KMS-11 (cell line): Measurements from ENCODE around the gene PARD3B.

Experiments used
- H2AFZ ChIP-seq: fragments of 200-600 bp; sonication (generic); 2 replicates; pipeline ENCODE4 v1.6.1; 2016; ENCODE audit warnings: antibody characterized with exemption, mixed run types, low read depth
- H3K27ac ChIP-seq: fragments of 200-600 bp; sonication (generic); 2 replicates; pipeline ENCODE4 v1.6.1; 2016; ENCODE audit warnings: mild to moderate bottlenecking, mixed run types
- H3K27me3 ChIP-seq: fragments of 200-600 bp; sonication (generic); 2 replicates; pipeline ENCODE4 v1.6.1; 2017; ENCODE audit warnings: mild to moderate bottlenecking, low read depth, mixed run types, moderate library complexity; ENCODE audit not compliant: insufficient read depth
- H3K36me3 ChIP-seq: fragments of 200-600 bp; sonication (generic); 2 replicates; pipeline ENCODE4 v1.6.1; 2017; ENCODE audit warnings: mild to moderate bottlenecking, mixed run types; ENCODE audit not compliant: insufficient read depth
- H3K4me1 ChIP-seq: fragments of 200-600 bp; sonication (generic); 2 replicates; pipeline ENCODE4 v1.6.1; 2016; ENCODE audit warnings: mild to moderate bottlenecking, low read depth, mixed run types; ENCODE audit not compliant: poor library complexity, severe bottlenecking
- H3K4me2 ChIP-seq: fragments of 200-600 bp; sonication (generic); 2 replicates; pipeline ENCODE4 v1.7.0; 2016; ENCODE audit warnings: mild to moderate bottlenecking, mixed run types
- H3K4me3 ChIP-seq: fragments of 200-600 bp; sonication (generic); IDR thresholded peaks from 2 replicates; pipeline ENCODE4 v1.6.1; 2017; ENCODE audit warnings: low read depth, low read length, mixed read lengths; ENCODE audit not compliant: insufficient read depth
- H3K79me2 ChIP-seq: fragments of 200-600 bp; sonication (generic); 2 replicates; pipeline ENCODE4 v1.6.1; 2016; ENCODE audit warnings: low read depth, mixed run types; ENCODE audit not compliant: insufficient read depth
- H3K9ac ChIP-seq: fragments of 200-600 bp; sonication (generic); 2 replicates; pipeline ENCODE4 v1.6.1; 2016; ENCODE audit warnings: mild to moderate bottlenecking, mixed run types
- H4K20me1 ChIP-seq: fragments of 200-600 bp; sonication (generic); 2 replicates; pipeline ENCODE4 v1.6.1; 2016; ENCODE audit warnings: mild to moderate bottlenecking, mixed run types; ENCODE audit not compliant: insufficient read depth
- TF ChIP-seq, protein P1 (sequence below): fragments of 200-600 bp; sonication (generic); conservative IDR thresholded peaks from 2 replicates; pipeline ENCODE4 v1.6.1; 2017; ENCODE audit warnings: low read depth, mild to moderate bottlenecking, antibody characterized with exemption, low read length, moderate library complexity, mixed read lengths

The PARD3B gene

DNA sequence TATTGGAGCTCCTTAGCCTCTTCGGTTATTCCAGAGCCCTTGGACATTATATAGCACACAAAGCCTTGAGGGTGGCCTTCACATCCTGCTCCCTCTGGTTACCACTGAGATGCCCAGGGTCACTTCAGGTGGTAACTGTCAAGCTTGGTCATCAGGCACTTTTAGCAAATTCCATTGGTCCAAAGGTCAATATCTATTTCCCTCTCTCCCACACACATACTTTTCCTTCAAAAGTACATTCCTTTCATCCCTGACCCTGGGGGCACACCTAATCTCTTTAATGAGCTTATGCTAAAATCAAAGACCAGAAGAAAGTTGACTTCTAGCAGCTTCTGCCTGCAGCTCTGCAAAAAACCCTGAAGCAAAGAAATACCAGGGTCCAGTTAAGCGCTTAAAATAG lies 965.1 kb downstream of the PARD3B start:
- Histone ChIP-seq H3K9ac (no peak overlapping the region), H3K27ac (no peak overlapping the region), H3K4me3 (no peak overlapping the region), H2AFZ (no peak overlapping the region), H3K4me1 (no peaks in the 10 kb centered on the region), H3K4me2 (no peak overlapping the region), H3K27me3 (no peaks in the 10 kb centered on the region), H4K20me1 (no peaks in the 10 kb centered on the region), H3K79me2 (no peaks in the 10 kb centered on the region), H3K36me3 (no peaks in the 10 kb centered on the region)
- TF ChIP-seq, protein P1, sequence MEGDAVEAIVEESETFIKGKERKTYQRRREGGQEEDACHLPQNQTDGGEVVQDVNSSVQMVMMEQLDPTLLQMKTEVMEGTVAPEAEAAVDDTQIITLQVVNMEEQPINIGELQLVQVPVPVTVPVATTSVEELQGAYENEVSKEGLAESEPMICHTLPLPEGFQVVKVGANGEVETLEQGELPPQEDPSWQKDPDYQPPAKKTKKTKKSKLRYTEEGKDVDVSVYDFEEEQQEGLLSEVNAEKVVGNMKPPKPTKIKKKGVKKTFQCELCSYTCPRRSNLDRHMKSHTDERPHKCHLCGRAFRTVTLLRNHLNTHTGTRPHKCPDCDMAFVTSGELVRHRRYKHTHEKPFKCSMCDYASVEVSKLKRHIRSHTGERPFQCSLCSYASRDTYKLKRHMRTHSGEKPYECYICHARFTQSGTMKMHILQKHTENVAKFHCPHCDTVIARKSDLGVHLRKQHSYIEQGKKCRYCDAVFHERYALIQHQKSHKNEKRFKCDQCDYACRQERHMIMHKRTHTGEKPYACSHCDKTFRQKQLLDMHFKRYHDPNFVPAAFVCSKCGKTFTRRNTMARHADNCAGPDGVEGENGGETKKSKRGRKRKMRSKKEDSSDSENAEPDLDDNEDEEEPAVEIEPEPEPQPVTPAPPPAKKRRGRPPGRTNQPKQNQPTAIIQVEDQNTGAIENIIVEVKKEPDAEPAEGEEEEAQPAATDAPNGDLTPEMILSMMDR, result no peak

DNA sequence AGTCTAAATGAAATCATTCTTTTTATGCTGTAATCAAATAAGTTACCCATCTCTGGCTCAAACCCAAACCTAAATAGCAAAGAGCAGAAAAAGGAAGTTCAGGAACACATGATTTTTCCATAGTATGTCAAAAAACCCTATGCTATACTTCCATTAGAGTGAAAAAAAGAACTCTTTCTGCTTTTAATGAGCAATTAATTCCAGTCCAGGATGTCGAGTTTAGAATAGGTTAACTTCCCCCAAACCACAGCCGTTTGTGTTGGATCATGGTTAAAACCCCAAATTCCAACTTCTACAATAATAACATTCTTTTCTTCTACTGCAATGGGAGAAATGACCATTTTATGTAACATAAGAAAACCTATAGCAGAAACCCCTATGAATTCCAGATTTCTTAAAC lies 965.9 kb downstream of the PARD3B start:
- no peaks in the 10 kb centered on the region for H3K36me3 ChIP-seq
- no peaks in the 10 kb centered on the region for H3K79me2 ChIP-seq
- no peak overlapping the region for H3K4me2 ChIP-seq
- no peaks in the 10 kb centered on the region for H3K27me3 ChIP-seq
- H3K9ac ChIP-seq, result no peak overlapping the region
- H3K4me1 ChIP-seq, result no peaks in the 10 kb centered on the region
- TF ChIP-seq, protein P1, result no peak
- H4K20me1 ChIP-seq, result no peaks in the 10 kb centered on the region
- H2AFZ ChIP-seq, result no peak overlapping the region
- H3K27ac ChIP-seq, result no peak overlapping the region
- no peak overlapping the region for H3K4me3 ChIP-seq

DNA sequence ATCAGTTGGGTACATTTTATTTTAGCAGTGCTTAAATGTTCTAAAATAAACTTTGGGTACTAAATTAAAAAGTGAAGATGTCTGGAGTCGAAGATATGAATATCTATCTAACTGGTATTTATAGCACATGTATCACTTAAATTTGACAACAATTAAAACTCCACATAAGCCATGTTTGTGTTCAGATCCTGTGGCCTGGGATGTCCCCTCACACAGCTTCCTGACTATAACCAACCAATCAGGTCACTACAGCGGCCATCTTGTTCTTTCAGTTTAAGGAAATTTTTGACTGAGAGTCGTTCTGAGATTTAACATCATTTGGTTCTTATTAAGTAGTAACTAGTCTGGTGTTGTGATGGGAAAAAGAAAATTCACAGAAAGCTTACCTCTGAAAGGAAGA lies 966.4 kb downstream of the PARD3B start:
- no peak overlapping the region for H2AFZ ChIP-seq
- no peaks in the 10 kb centered on the region for H4K20me1 ChIP-seq
- no peak overlapping the region for H3K4me2 ChIP-seq
- H3K27me3 ChIP-seq, result no peaks in the 10 kb centered on the region
- H3K4me3 ChIP-seq, result no peak overlapping the region
- H3K36me3 ChIP-seq, result no peaks in the 10 kb centered on the region
- H3K4me1 ChIP-seq, result no peaks in the 10 kb centered on the region
- TF ChIP-seq, protein P1, result no peak
- H3K9ac ChIP-seq, result no peak overlapping the region
- no peaks in the 10 kb centered on the region for H3K79me2 ChIP-seq
- H3K27ac ChIP-seq, result no peak overlapping the region

DNA sequence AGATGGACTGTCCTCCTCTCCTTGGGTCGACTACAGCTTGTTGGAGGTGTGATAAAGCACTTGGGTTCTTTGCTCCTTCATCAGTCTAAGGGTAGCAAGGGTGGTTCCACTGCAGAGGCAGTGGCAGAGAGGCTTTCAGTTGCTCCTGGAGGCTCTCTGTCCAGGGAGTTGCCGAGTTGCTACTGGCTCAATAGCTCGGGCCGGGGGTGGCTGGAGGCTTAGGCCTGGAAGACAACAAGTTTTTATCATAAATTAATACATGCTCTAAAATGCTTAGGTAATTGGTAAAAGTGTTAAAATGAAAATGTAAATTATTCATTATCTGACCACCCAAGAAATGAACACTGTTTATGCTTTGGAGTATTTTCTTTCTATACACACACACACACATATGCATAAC lies 975.0 kb downstream of the PARD3B start:
- H2AFZ ChIP-seq, result no peak overlapping the region
- no peaks in the 10 kb centered on the region for H4K20me1 ChIP-seq
- no peak overlapping the region for H3K9ac ChIP-seq
- no peak overlapping the region for H3K4me2 ChIP-seq
- H3K27ac ChIP-seq, result no peak overlapping the region
- no peak overlapping the region for H3K4me3 ChIP-seq
- H3K36me3 ChIP-seq, result no peaks in the 10 kb centered on the region
- no peaks in the 10 kb centered on the region for H3K27me3 ChIP-seq
- TF ChIP-seq, protein P1, result no peak
- no peaks in the 10 kb centered on the region for H3K79me2 ChIP-seq
- no peaks in the 10 kb centered on the region for H3K4me1 ChIP-seq

DNA sequence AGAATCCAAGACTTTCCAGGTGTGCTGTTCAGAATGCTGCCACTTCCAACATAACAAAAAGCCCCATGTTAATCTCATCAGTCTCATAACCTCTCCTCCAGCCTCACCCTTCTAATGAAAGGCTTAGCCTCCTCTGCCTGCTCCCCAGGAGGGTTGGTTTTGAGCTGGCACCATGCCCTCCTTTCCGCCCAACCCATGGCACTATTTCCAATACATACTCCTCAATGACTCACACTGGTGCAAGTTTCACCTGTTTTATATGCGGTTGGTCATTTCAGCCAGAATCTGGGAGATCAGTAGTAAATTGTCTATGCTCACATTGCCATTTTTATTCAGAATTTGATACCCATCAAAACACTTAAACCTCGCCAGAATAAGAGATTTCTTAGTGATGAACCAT lies 979.4 kb downstream of the PARD3B start:
- Histone ChIP-seq H4K20me1 (no peaks in the 10 kb centered on the region), H3K4me1 (no peaks in the 10 kb centered on the region), H3K4me3 (no peak overlapping the region), H3K27ac (no peak overlapping the region), H2AFZ (no peak overlapping the region), H3K36me3 (no peaks in the 10 kb centered on the region), H3K9ac (no peak overlapping the region), H3K27me3 (no peaks in the 10 kb centered on the region), H3K79me2 (no peaks in the 10 kb centered on the region), H3K4me2 (no peak overlapping the region)
- TF ChIP-seq, protein P1, result no peak
